H1 (cell line): ENCODE results near the gene FOSL1. TPM values are rescaled to one million over a fixed set of nuclear protein-coding genes. Genes with fewer than 3 reads are reported as not detected.
A peak's percentile ranks its signal among the peaks of the same experiment; 100 is the strongest.

Experiments
- CTCF ChIA-PET: fragments of 300-600 bp; sonication (Branson Sonifier 250); formaldehyde crosslinking; loops from one replicate; lab custom pipeline; 2021; ENCODE audit not compliant: partially characterized antibody; lab: Charles Lee
- POLR2A ChIA-PET: fragments of 300-600 bp; sonication (Branson Sonifier 250); formaldehyde crosslinking; loops from one replicate; lab custom pipeline; 2021; ENCODE audit warnings: inconsistent platforms; ENCODE audit not compliant: partially characterized antibody; lab: Charles Lee
- DNase-seq, 2 experiments: peaks; one replicate each; pipeline versions ENCODE4 v3.0.0 to v3.0.0-alpha.2; 2010 to 2022; ENCODE audit warnings: low spot score in 2 of 2, low read depth in 1 of 2, mixed read lengths in 1 of 2
- FAIRE-seq: peaks from 2 replicates; lab custom pipeline; 2011; peaks lifted over from hg19 to GRCh38; lab: Jason Lieb, UNC
- H2AFZ ChIP-seq: 2 replicates; pipeline ENCODE4 v1.8.1; 2012; ENCODE audit warnings: low read length, inconsistent platforms
- H2AK5ac ChIP-seq: 2 replicates; pipeline ENCODE4 v1.6.1; 2013; ENCODE audit warnings: low read depth, low read length
- H2BK120ac ChIP-seq: replicated peaks from 2 replicates; pipeline ENCODE3; 2013; ENCODE audit warnings: low read depth, low read length, inconsistent platforms
- H2BK12ac ChIP-seq: 2 replicates; pipeline ENCODE4 v1.6.1; 2013; ENCODE audit warnings: low read depth, low read length
- H2BK15ac ChIP-seq: 2 replicates; pipeline ENCODE4 v1.6.1; 2013; ENCODE audit warnings: low read length
- H2BK20ac ChIP-seq: 2 replicates; pipeline ENCODE4 v1.6.1; 2013; ENCODE audit warnings: low read length
- H2BK5ac ChIP-seq: 2 replicates; pipeline ENCODE4 v1.6.1; 2013; ENCODE audit warnings: low read depth, low read length
- H3K14ac ChIP-seq: 2 replicates; pipeline ENCODE4 v1.6.1; 2013; ENCODE audit warnings: inconsistent platforms; ENCODE audit not compliant: insufficient read length
- H3K18ac ChIP-seq: 2 replicates; pipeline ENCODE4 v1.6.1; 2013; ENCODE audit warnings: low read length; ENCODE audit errors: extremely low read depth
- H3K23ac ChIP-seq: 2 replicates; pipeline ENCODE4 v1.6.1; 2013; ENCODE audit warnings: inconsistent platforms; ENCODE audit not compliant: insufficient read length
- H3K23me2 ChIP-seq: 2 replicates; pipeline ENCODE4 v1.6.1; 2013; ENCODE audit warnings: low read depth, low read length
- H3K27ac ChIP-seq: 2 replicates; pipeline ENCODE4 v1.6.1; 2011; ENCODE audit warnings: low read depth, low read length, inconsistent platforms
- H3K27me3 ChIP-seq, 4 experiments: replicated peaks in 1 of 4; 1 replicate in 1 of 4; 2 replicates in 3 of 4; pipeline versions ENCODE4 v1.6.1 to v1.8.1; 2011 to 2013; ENCODE audit warnings: low read length in 3 of 4, mild to moderate bottlenecking in 3 of 4, inconsistent platforms in 2 of 4, mixed read lengths in 2 of 4, moderate library complexity in 1 of 4; ENCODE audit not compliant: control insufficient read depth in 3 of 4, insufficient read depth in 3 of 4; ENCODE audit errors: extremely low read depth in 1 of 4
- H3K36me3 ChIP-seq, 4 experiments: 2 replicates each; pipeline versions ENCODE4 v1.6.1 to v1.8.1; 2011 to 2013; ENCODE audit warnings: mild to moderate bottlenecking in 4 of 4, low read length in 3 of 4, moderate library complexity in 2 of 4, control low read depth in 1 of 4, inconsistent platforms in 1 of 4; ENCODE audit not compliant: insufficient read depth in 4 of 4, control insufficient read depth in 2 of 4
- H3K4ac ChIP-seq: replicated peaks from 2 replicates; pipeline ENCODE3; 2013; ENCODE audit warnings: low read length, low read depth, mixed read lengths, inconsistent platforms; ENCODE audit not compliant: insufficient read length
- H3K4me1 ChIP-seq, 4 experiments: replicated peaks in 1 of 4; 1 replicate in 1 of 4; 2 replicates in 3 of 4; pipeline versions ENCODE4 v1.6.1 to v1.8.1; 2011 to 2013; ENCODE audit warnings: low read length in 3 of 4, inconsistent platforms in 2 of 4, mixed read lengths in 1 of 4; ENCODE audit not compliant: insufficient read depth in 4 of 4, control insufficient read depth in 3 of 4
- H3K4me2 ChIP-seq, 2 experiments: 2 replicates each; pipeline versions ENCODE4 v1.6.1 to v1.8.1; 2011 to 2013; ENCODE audit warnings: low read depth in 2 of 2, low read length in 2 of 2, control low read depth in 1 of 2, inconsistent platforms in 1 of 2, mild to moderate bottlenecking in 1 of 2; ENCODE audit not compliant: insufficient read depth in 1 of 2
- H3K4me3 ChIP-seq, 4 experiments: fragments of 200-600, 300-600 bp in 1 of 4; sonication (generic), shearing (Covaris generic), sonication (Bioruptor Twin) in 1 of 4; 2 replicates each; pipeline versions ENCODE4 v1.5.1 to v1.8.1; 2011 to 2016; ENCODE audit warnings: low read length in 4 of 4, low read depth in 3 of 4, control low read depth in 2 of 4, inconsistent platforms in 2 of 4, mild to moderate bottlenecking in 2 of 4, mixed read lengths in 1 of 4, moderate library complexity in 1 of 4; ENCODE audit not compliant: insufficient read depth in 2 of 4; ENCODE audit errors: extremely low read depth in 1 of 4
- H3K56ac ChIP-seq: replicated peaks from 2 replicates; pipeline ENCODE3; 2013; ENCODE audit warnings: low read depth, mild to moderate bottlenecking, mixed read lengths, low read length, inconsistent platforms; ENCODE audit not compliant: insufficient read length
- H3K79me1 ChIP-seq: 2 replicates; pipeline ENCODE4 v1.6.1; 2013; ENCODE audit warnings: low read depth, low read length, control low read depth
- H3K79me2 ChIP-seq, 2 experiments: 2 replicates each; pipeline versions ENCODE4 v1.6.1 to v1.8.1; 2012 to 2013; ENCODE audit warnings: low read length in 2 of 2, mild to moderate bottlenecking in 2 of 2, inconsistent platforms in 1 of 2; ENCODE audit not compliant: insufficient read depth in 2 of 2, control insufficient read depth in 1 of 2
- H3K9ac ChIP-seq, 4 experiments: replicated peaks in 1 of 4; 1 replicate in 1 of 4; 2 replicates in 3 of 4; pipeline versions ENCODE4 v1.6.1 to v1.8.1; 2011 to 2013; ENCODE audit warnings: low read depth in 3 of 4, low read length in 3 of 4, control low read depth in 2 of 4, mild to moderate bottlenecking in 2 of 4, moderate library complexity in 2 of 4, inconsistent platforms in 1 of 4; ENCODE audit errors: extremely low read depth in 1 of 4
- H3K9me3 ChIP-seq, 2 experiments: 2 replicates each; pipeline versions ENCODE4 v1.6.1 to v1.8.1; 2012 to 2013; ENCODE audit warnings: mild to moderate bottlenecking in 2 of 2, moderate library complexity in 2 of 2, control low read depth in 1 of 2, inconsistent platforms in 1 of 2, low read depth in 1 of 2, low read length in 1 of 2, mixed read lengths in 1 of 2; ENCODE audit not compliant: insufficient read depth in 2 of 2
- H4K20me1 ChIP-seq, 2 experiments: replicated peaks in 1 of 2; 2 replicates each; pipeline versions ENCODE3 to v1.8.1; 2011 to 2013; ENCODE audit warnings: inconsistent platforms in 2 of 2, low read length in 2 of 2, mild to moderate bottlenecking in 1 of 2; ENCODE audit not compliant: insufficient read depth in 2 of 2, control insufficient read depth in 1 of 2
- H4K5ac ChIP-seq: 2 replicates; pipeline ENCODE4 v1.6.1; 2013; ENCODE audit warnings: low read length, low read depth, mixed read lengths, inconsistent platforms; ENCODE audit not compliant: insufficient read length
- H4K8ac ChIP-seq: 2 replicates; pipeline ENCODE4 v1.8.0; 2013; ENCODE audit warnings: mild to moderate bottlenecking, moderate library complexity, low read length, inconsistent platforms; ENCODE audit not compliant: insufficient read depth; ENCODE audit errors: extremely low read depth
- H4K91ac ChIP-seq: replicated peaks from 2 replicates; pipeline ENCODE3; 2013; ENCODE audit warnings: low read length, mixed read lengths, inconsistent platforms; ENCODE audit not compliant: insufficient read length
- BCL11A ChIP-seq, 2 experiments: IDR thresholded peaks; one replicate each; pipeline ENCODE4 v1.6.1; 2011; ENCODE audit warnings: low read depth in 2 of 2, low read length in 2 of 2, mild to moderate bottlenecking in 2 of 2
- CREB1 ChIP-seq: IDR thresholded peaks from 2 replicates; pipeline ENCODE4 v1.6.1; 2012; ENCODE audit warnings: inconsistent platforms
- CTBP2 ChIP-seq: IDR thresholded peaks from 2 replicates; pipeline ENCODE4 v1.7.0; 2011; ENCODE audit warnings: borderline replicate concordance, mild to moderate bottlenecking, moderate library complexity, mixed read lengths, low read length; ENCODE audit not compliant: insufficient read depth, insufficient read length
- GABPA ChIP-seq: IDR thresholded peaks from 2 replicates; pipeline ENCODE4 v1.6.1; 2011; ENCODE audit warnings: mild to moderate bottlenecking, low read length, moderate library complexity, borderline replicate concordance; ENCODE audit not compliant: insufficient read depth
- HDAC6 ChIP-seq: IDR thresholded peaks from one replicate; pipeline ENCODE4 v1.7.1; 2012; ENCODE audit warnings: low read depth, mild to moderate bottlenecking, inconsistent platforms, low read length, moderate library complexity
- RNF2 ChIP-seq: fragments of 200-900, 300-1000 bp; sonication (generic); IDR thresholded peaks from 2 replicates; pipeline ENCODE4 v1.7.1; 2016; ENCODE audit warnings: borderline replicate concordance, low read depth, mild to moderate bottlenecking, antibody characterized with exemption, low read length; ENCODE audit not compliant: poor library complexity, severe bottlenecking; ENCODE audit errors: missing control alignments
- SIN3A ChIP-seq, 2 experiments: IDR thresholded peaks in 1 of 2; conservative IDR thresholded peaks in 1 of 2; 2 replicates each; pipeline ENCODE4 v1.6.1; 2011 to 2012; ENCODE audit warnings: low read length in 2 of 2, improper control_type of control experiment in 1 of 2, low read depth in 1 of 2, mild to moderate bottlenecking in 1 of 2
- SIRT6 ChIP-seq: IDR thresholded peaks from one replicate; pipeline ENCODE4 v1.7.1; 2012; ENCODE audit warnings: low read length, inconsistent platforms
- SIX5 ChIP-seq: IDR thresholded peaks from 2 replicates; pipeline ENCODE4 v1.6.1; 2011; ENCODE audit warnings: mild to moderate bottlenecking, low read depth, low read length
- SP1 ChIP-seq: IDR thresholded peaks from 2 replicates; pipeline ENCODE4 v1.6.1; 2011; ENCODE audit warnings: low read depth, low read length
- SRF ChIP-seq: IDR thresholded peaks from 2 replicates; pipeline ENCODE4 v1.6.1; 2011; ENCODE audit warnings: mild to moderate bottlenecking, low read depth, low read length, moderate library complexity
- USF2 ChIP-seq: IDR thresholded peaks from 2 replicates; pipeline ENCODE4 v1.6.1; 2011; ENCODE audit warnings: low read length, improper control_type of control experiment
- WGBS, 2 experiments: shearing (Covaris generic) in 1 of 2; methylation state at CpG; one replicate each; pipeline versions ENCODE4 v1.1.6 to v1.1.7; 2013 to 2015; ENCODE audit warnings: low lambda C conversion rate in 2 of 2, mixed read lengths in 2 of 2, inconsistent platforms in 1 of 2, low coverage in 1 of 2, missing lambda C conversion rate in 1 of 2; ENCODE audit not compliant: insufficient replicate concordance in 2 of 2, insufficient coverage in 1 of 2, insufficient read length in 1 of 2; ENCODE audit errors: extremely low coverage in 1 of 2, missing lambda C conversion rate in 1 of 2; 5-methylcytosine and 5-hydroxymethylcytosine counted together
- polyA plus RNA-seq, 7 experiments: library from polyadenylated mRNA; depleted of rRNA in 3 of 7; stranded (reverse) in 5 of 7; unstranded in 2 of 7; fragments of >200 nt in 5 of 7; fragments of 200-250 nt in 2 of 7; gene quantifications; 1 replicate in 5 of 7; 2 replicates in 1 of 7; 4 replicates in 1 of 7; pipeline versions ENCODE4 v1.2.1 to v1.2.3, GENCODE V29; 2011 to 2013; ENCODE audit warnings: missing spikeins in 2 of 7, mixed read lengths in 2 of 7
- total RNA-seq: library from RNA; stranded (reverse); fragmentation: NEBNext Ultra II Directional; extraction: Animal tissue kit (Norgen Biotek cat#: 25700); gene quantifications from 2 replicates; pipeline ENCODE4 v1.2.1, GENCODE V29; 2021

Gene FOSL1
- total and polyA plus RNA-seq, 2 of the 8 experiments (the other 6 are each of a cell fraction or from before 2014, with no cell fraction given) = 6.3 to 7.2 TPM

GRCh38 chr11:65857500-65857852 is 42.7 kb downstream of the FOSL1 start:
- Histone ChIP-seq H3K9me3 (no peaks in the 10 kb centered on the region), H2AFZ (no peak overlapping the region), H3K4me2 (peak overlapping the region; percentile 83 to 84), H3K23me2 (peaks cover 19% of the 10 kb centered on the region), H3K79me1 (peaks cover 20% of the 10 kb centered on the region), H4K20me1 (peaks cover 27 to 30% of the 10 kb centered on the region in 2 experiments), H2BK120ac (no peak overlapping the region), H3K79me2 (peaks cover 15 to 41% of the 10 kb centered on the region in 2 experiments), H3K56ac (peak overlapping the region; percentile 48), H2BK20ac (no peak overlapping the region), H3K4me3 (peak overlapping the region; percentile 86 to 96 (median 91)), H4K91ac (peak overlapping the region; percentile 77), H3K14ac (no peak overlapping the region), H2BK15ac (no peak overlapping the region), H3K36me3 (peaks cover 17 to 32% (median 27%) of the 10 kb centered on the region in 4 experiments), H3K18ac (peak overlapping the region; percentile 55), H2BK5ac (peak overlapping the region; percentile 95), H3K27me3 (no peaks in the 10 kb centered on the region), H2BK12ac (no peak overlapping the region), H3K9ac (peak overlapping the region; percentile 85 to 90 (median 88)), H2AK5ac (peak overlapping the region; percentile 61; the same call in 1 of the 2 replicates), H4K5ac (peak overlapping the region; percentile 55), H4K8ac (peak overlapping the region; percentile 95), H3K23ac (no peak overlapping the region), H3K4ac (peak overlapping the region; percentile 63), H3K27ac (peak overlapping the region; percentile 81), H3K4me1 (peaks cover 0 to 15% (median 6%) of the 10 kb centered on the region in 4 experiments; a peak in 5 of 7 replicates)
- ChIA-PET POLR2A (interaction anchor here (0.9 to 39.7 kb wide), 14 partner anchors 2 to 205 kb away, joined by 3 to 1071 read pairs (median 4); partner anchors contain the start of genes CCDC85B, CFL1, CTSW and EFEMP2), CTCF (interaction anchor here (0.9 to 9.9 kb wide), 3 partner anchors 27 to 41 kb away, joined by 4 to 191 read pairs (median 8); partner anchors contain the start of genes CCDC85B and FIBP)
- no peak for FAIRE-seq
- DNase-seq = no peak
- 0% methylated on average over 7 of the region's 49 CpGs; no CpG with 5 or more reads in 1 of the 2 experiments for WGBS, 2 experiments
- TF ChIP-seq SIRT6 (no peak), SRF (no peak), USF2 (no peak), SP1 (no peak), GABPA (no peak), SIX5 (no peak), RNF2 (no peak), CTBP2 (no peak), BCL11A (IDR thresholded peaks at IDR 0.05; ENCODE audit: low read depth in 2 of 2, low read length in 2 of 2) (no peak), HDAC6 (no peak), CREB1 (no peak), SIN3A (conservative IDR thresholded peaks at IDR 0.05 in 1 of 2, IDR thresholded peaks at IDR 0.05 in 1 of 2; ENCODE audit: low read depth in 1 of 2, low read length in 2 of 2) (0 out of 4 replicates have a peak, but pooled peaks of 1 of the 2 experiments have one; percentile 19)
